GM19023 (cell line): ENCODE measurements around the gene SLC6A12.
"Not testable (repeated sequence)": the region's sequence is repeated elsewhere in the genome, so short reads cannot be mapped to it uniquely, and the experiment has no call there.

Experiments
- ATAC-seq: cut with Tn5 transposase; IDR thresholded peaks from one replicate; pipeline ENCODE4 v1.9.1; 2021; ENCODE audit warnings: mild to moderate bottlenecking, moderate library complexity; ENCODE audit not compliant: unreplicated experiment

SLC6A12 gene

DNA sequence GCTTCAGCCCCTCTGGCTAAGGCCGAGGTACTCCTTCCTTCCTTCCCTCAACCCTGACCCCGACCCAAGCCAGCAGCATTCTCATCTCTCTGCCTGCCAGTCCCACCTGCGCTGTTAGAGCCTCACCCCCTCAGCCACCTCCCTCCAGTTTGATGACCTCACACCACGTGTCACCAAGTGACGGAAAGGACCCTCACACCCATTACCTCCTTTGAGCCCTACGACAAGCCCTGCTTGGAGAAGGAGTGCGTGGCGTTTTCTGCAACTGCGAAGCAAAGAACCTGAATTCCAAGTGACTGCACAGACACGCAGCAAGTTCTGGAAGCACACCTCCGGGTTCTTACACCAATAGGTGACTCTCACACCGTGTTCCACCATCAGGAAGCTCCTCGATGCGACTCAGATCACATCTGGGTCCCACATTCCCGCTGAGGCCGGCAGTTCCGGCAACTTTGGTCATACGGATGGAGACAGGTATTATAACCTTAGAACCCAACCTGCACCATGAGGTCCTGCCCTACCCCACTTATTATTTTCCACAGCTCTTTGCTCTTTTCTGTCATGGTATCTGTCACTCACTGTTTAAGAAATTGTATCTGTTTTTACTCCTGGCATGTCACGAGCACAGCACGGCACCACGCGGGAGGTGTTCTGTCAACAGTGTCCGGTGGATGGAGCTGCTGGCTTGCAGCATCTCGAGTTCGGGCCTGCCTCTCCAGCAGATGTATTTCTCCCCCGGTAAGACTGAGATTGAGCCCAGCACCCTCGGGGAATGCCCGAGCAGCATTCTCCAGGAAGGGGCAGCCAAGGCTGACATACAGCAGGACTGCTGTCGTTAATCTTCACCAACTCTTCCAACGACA is 5.0 kb upstream of the SLC6A12 start:
- no peak for ATAC-seq

DNA sequence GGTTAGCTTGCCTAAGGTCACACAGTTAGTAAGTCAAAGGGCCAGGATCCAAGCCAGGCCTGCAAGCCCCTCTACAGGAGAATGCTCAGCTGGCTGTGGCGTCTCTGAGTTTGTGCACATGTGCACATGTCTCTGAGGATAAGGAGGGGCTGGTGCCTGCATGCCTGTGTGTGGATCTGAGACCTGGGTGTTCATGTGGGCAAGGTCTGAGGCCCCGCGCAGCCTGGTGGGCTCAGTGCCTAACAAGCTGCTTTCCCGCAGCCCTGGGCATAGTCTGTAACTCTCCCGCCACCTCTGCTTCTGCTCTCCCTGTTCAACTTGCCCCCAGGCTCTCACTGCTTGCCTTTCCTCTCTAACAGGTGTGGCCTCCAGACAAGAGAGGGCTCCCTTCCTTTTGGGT is 4.3 kb upstream of the SLC6A12 start:
- no peak for ATAC-seq

- ATAC-seq, result not testable (repeated sequence)
Measured at GRCh38 chr12:217029-217428, 3.1 kb upstream of the SLC6A12 start.

GRCh38 chr12:215116-215515 is 1.2 kb upstream of the SLC6A12 start:
- no peak for ATAC-seq

DNA sequence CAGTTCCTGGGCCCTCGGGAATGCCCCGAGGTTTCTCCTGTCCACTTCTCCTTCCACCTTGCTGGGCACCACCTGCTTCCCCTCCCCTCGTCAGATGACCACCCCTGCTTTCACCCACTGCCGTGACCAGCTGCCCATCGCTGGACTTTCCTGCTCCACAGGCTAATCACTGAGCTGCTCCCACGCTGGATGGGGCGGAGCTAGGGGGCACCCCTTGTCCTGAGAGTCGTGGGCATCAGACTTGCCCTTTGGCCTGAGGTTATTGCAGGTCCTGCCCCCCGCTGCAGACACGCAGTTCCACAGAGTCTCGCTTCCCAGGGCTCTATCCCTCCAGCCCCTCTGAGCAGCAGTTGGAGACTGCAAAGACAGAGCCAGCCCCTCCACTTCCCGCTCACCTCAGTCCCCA is 427 bp downstream of the SLC6A12 start:
- ATAC-seq, result no peak

DNA sequence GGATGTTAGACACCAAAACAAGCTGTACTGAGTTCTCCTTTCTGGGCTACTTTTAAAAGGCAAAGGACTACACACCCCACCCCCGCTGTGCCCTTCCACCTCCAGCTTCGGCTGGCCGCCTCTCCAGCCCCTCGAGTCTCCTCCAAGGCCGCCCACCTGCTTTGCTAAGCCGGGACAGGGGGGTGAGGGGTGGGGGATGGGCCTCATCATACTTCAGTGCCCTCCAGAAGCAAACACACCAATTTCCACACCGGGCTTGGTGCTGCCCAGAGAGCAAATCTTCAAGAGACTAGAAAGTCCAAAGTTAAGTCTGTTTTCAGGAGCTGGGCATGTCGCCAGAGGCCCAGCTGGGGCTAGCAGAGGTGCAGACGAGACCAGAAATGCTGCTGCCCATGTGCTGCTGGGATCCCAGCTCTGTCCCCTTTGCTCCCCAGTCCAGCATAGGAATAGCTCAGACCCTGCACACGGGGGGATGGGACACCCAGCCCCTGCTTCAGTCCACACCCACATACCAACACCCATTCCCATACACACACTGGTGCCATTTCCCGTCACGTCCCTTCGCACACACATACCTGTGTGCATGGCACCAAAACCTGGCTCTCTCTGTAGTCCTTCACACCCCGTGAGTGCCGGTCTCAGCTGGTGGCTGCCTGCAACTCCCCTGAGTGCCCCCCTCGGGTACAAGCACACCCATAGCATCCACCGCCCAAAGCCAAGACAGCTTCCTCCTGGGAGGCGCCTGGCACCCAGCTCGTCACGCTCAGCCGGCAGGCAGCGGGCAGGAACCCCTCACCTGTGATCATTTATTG is 1.0 kb downstream of the SLC6A12 start:
- no peak for ATAC-seq

- ATAC-seq, result no peak
Measured at GRCh38 chr12:212415-212714, 1.6 kb downstream of the SLC6A12 start.

DNA sequence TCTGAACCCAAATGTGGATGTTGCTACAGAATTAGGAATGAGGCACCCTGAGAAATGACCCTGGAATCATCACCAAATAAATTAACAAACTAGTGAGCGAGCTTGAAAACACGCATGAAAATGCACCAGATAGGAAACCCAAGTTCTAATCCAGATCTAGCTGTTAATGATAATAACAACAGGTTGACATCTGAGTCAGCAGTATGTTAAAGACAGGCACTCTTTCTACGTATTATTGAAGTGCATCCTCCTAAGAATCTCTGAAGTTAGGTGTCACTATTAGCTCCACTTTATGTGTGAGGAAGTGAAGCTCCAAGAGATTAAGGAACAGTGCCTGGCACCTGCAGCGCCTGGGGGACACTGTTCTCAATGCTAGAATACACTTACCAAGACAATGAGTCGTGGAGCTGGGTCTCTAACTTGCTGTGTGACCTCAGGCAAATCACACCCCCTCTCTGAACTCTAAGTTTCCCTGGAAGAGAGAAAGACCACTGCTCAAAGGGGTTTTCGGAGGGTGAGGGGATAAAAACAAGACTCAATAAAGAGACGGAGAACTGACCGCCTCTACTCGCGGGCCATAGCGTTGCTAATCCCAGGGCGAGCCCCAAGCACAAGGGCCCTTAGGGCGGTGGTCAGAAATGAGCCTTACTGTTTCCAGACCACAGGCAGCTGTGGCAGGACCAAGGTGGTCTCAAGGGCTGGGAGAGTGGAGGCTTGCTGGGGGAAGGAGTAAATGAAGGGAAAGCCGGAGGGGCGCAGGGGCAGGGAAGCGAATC is 2.1 kb downstream of the SLC6A12 start:
- no peak for ATAC-seq

- ATAC-seq, result no peak
Measured at GRCh38 chr12:211142-211465, 2.9 kb downstream of the SLC6A12 start.

DNA sequence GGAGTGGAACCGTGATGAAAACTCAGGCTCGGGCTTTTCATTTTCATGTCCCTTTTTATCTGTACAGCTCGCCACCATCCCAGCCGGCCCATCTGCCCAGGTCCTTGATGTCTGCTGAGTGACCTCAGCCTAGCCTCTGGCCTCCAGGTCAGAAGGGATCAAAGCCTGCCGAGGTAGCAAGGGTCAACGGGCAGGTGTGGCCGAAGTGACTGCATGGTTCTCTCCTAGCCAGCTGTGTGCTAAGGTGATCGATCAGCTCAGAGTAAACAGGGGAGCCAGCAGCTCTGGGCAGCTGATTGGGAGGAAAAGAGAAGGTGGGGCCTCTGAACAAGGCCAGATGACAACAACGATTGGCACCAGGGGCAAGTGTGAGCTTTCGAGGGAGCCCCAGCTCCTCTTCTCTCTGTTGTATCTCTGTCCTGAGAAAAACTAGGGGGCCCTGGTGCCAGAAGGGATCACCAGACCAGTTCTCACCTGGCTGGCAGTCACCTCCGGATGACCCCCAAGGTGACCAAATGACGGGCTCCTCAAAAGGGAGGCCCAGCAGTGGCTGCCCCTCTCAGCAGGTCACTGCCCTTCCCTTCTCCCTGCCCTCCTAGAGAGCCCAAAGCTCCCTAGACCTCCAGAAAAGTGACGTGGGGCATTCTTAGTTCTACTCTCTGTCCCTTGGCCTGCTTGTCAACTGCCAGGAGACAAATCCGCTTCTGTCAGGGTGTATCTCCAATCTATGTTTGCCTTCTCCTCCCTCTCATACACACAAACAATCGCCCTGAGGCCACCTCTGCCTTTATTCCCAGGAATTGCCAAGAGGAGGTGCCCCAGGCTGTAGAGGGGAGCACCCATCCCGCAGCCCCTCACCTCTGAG is 3.4 kb downstream of the SLC6A12 start:
- no peak for ATAC-seq

DNA sequence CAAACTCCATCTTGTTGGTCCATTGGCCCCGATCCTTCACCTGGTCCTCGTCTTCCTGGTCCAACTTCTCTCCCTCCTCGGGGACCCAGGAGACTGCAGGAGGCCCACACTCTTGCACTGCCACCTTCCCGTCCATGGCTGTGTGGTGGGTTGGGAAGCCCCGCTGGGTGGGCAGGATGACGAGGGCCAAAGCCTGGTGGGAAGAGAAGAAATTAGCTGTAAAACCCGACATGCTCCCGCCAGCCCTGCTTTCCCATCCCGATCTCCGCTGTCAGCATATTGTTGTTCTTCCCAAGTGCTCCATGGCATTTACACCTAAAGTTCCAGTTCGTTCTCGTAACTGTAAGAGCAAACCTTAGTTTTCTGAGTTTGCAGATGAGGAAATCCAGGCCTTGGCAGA is 4.1 kb downstream of the SLC6A12 start:
- ATAC-seq, result no peak

DNA sequence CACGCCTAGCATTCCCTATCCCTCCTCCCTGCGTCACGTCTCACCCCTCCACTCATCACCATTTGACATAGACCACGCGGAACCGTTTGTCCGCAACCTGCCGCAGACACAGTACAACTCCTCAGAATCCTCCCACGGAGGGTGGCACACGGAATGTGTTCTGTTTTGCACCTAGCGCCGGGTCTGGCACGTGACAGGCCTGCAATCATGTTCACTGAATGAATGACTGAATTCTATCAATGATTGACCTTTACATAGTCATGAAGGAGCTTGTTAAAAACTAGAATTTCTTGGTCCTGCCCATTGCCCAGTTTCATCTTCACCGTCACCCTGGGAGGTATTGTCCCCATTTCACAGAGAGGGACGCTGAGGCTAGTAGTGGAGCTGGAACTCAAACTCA is 4.7 kb downstream of the SLC6A12 start:
- no peak for ATAC-seq

DNA sequence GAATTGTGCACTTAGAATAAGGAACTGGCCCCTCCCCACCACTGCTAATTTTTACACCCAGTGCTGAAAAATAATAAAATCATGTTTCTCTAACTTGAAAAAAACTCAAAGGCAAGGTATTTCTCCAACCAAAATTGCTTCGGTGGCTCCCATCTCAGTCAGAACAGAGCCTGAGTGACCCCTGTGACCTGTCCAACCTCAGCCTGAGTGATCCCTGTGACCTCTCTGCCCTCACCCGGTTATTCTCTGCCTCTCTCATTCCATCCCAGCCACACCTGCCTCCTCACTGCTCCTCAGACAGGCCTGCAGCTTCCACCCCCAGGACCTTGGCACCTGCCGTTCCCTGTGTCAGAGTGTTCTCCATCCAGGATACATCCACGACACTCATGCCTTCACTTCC is 5.1 kb downstream of the SLC6A12 start:
- ATAC-seq, result no peak

- ATAC-seq, result no peak
Measured at GRCh38 chr12:207804-208203, 6.2 kb downstream of the SLC6A12 start.

DNA sequence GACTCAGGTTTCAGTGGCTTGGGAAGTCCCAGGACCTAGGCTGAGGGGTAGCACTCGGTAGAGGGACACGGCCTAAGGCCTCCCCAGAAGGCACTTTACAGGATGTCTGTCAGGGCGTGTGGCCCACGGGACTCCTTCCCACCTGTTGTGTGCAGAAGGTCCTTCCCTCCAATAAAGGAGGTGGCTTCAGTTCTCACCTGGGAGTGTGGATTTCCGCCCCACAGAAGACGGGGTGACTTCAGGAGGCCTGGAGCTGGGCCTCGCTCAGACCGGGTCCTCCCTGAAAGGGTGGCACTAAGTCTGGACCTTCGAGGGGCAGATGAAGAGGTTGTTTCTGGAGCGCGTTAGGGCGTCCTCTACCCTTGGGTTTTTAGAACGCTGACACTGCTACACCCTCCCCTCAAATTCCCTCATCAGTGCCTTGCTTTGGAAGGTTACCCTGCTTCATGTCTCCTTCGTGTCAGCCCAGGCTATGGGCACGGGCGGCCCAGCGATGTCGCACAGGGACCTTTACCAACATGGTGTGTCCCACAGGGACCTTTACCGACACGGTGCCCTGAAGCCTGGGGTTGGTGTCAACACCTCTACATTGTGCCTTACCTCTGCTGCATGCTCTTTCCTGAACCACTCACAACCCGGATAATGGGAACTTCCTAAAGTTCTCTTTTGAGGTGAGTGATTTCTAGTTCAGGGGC is 7.1 kb downstream of the SLC6A12 start:
- ATAC-seq, result no peak

- no peak for ATAC-seq
Measured at GRCh38 chr12:205026-205425, 8.9 kb downstream of the SLC6A12 start.

GRCh38 chr12:204261-204678 is 9.7 kb downstream of the SLC6A12 start:
- no peak for ATAC-seq

- ATAC-seq, result no peak
Measured at GRCh38 chr12:203462-204260, 10.3 kb downstream of the SLC6A12 start.

DNA sequence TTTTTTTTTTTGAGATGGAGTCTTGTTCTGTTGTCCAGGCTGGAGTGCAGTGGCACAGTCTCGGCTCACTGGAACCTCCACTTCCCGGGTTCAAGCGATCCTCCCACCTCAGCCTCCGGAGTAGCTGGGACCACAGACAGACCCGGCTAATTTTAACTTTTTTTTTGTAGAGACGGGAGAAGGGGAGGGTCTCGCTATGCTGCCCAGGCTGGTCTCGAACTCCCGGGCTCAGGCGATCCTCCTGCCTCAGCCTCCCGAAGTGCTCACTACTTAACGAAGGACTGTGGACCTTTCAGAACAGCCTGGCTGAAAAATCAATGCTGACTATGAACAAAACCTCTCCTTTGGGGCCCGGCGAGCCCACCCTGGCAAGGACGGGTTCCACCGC is 10.9 kb downstream of the SLC6A12 start:
- no peak for ATAC-seq
